ENCODE results near the gene RAD51AP2. TPM values are rescaled to one million over a fixed set of nuclear protein-coding genes. Genes with fewer than 3 reads are reported as not detected.

RAD51AP2 gene
- total and polyA plus RNA-seq, 8 donors: 0.20 to 0.55 TPM; not detected in 6

- H3K36me3 ChIP-seq: no peaks in the 10 kb centered on the region
- 78 to 86% (median 86%) methylated on average over 6 of the region's 6 CpGs for WGBS, 5 donors
- H3K27ac ChIP-seq: no peak overlapping the region
- H3K4me1 ChIP-seq: peaks cover 5 to 20% (median 12%) of the 10 kb centered on the region in 4 donors
- peaks cover 0 to 9% (median 4%) of the 10 kb centered on the region in 3 donors for H3K27me3 ChIP-seq
- intact Hi-C loops (cut with DNase I; ENCODE audit: low total_unique reads): no loop called here
- no peak overlapping the region for H3K4me3 ChIP-seq
- H3K9me3 ChIP-seq: no peaks in the 10 kb centered on the region
- TF ChIP-seq EP300 (IDR thresholded peaks at IDR 0.05): no peak
- no peak for TF ChIP-seq POLR2AphosphoS5 (IDR thresholded peaks at IDR 0.05)
- TF ChIP-seq POLR2A (IDR thresholded peaks at IDR 0.05): no peak
- no peak for TF ChIP-seq CTCF (IDR thresholded peaks at IDR 0.05)
- DNase-seq: no peak
Measured at GRCh38 chr2:17522303-17522702, 4.1 kb upstream of the RAD51AP2 start.

GRCh38 chr2:17521621-17522020 is 3.4 kb upstream of the RAD51AP2 start:
- WGBS, 5 donors: 83 to 87% (median 86%) methylated on average over 2 of the region's 2 CpGs
- Histone ChIP-seq H3K27me3 (peaks cover 0 to 9% (median 4%) of the 10 kb centered on the region in 3 donors), H3K4me3 (no peak overlapping the region), H3K9me3 (no peaks in the 10 kb centered on the region), H3K27ac (no peak overlapping the region), H3K4me1 (peaks cover 5 to 20% (median 12%) of the 10 kb centered on the region in 4 donors), H3K36me3 (no peaks in the 10 kb centered on the region)
- no peak for DNase-seq
- no peak for TF ChIP-seq CTCF (IDR thresholded peaks at IDR 0.05)
- TF ChIP-seq POLR2AphosphoS5 (IDR thresholded peaks at IDR 0.05): no peak
- TF ChIP-seq EP300 (IDR thresholded peaks at IDR 0.05): no peak
- no peak for TF ChIP-seq POLR2A (IDR thresholded peaks at IDR 0.05)
- intact Hi-C loops (cut with DNase I; ENCODE audit: low total_unique reads): no loop called here

- no peaks in the 10 kb centered on the region for H3K36me3 ChIP-seq
- no peak for DNase-seq
- intact Hi-C loops (cut with DNase I; ENCODE audit: low total_unique reads): no loop called here
- no peaks in the 10 kb centered on the region for H3K9me3 ChIP-seq
- peaks cover 0 to 9% (median 4%) of the 10 kb centered on the region in 3 donors for H3K27me3 ChIP-seq
- WGBS, 5 donors: 47 to 63% (median 59%) methylated on average over 2 of the region's 2 CpGs
- no peak overlapping the region for H3K27ac ChIP-seq
- TF ChIP-seq POLR2A (IDR thresholded peaks at IDR 0.05): no peak
- TF ChIP-seq CTCF (IDR thresholded peaks at IDR 0.05): no peak
- no peak for TF ChIP-seq POLR2AphosphoS5 (IDR thresholded peaks at IDR 0.05)
- TF ChIP-seq EP300 (IDR thresholded peaks at IDR 0.05): no peak
- H3K4me1 ChIP-seq: peaks cover 5 to 20% (median 12%) of the 10 kb centered on the region in 4 donors
- no peak overlapping the region for H3K4me3 ChIP-seq
Measured at GRCh38 chr2:17520761-17521160, 2.5 kb upstream of the RAD51AP2 start.

GRCh38 chr2:17519486-17519885 is 1.2 kb upstream of the RAD51AP2 start:
- Histone ChIP-seq H3K4me3 (no peak overlapping the region), H3K9me3 (no peaks in the 10 kb centered on the region), H3K4me1 (peaks cover 5 to 20% (median 12%) of the 10 kb centered on the region in 4 donors), H3K36me3 (no peaks in the 10 kb centered on the region), H3K27ac (no peak overlapping the region), H3K27me3 (peaks cover 0 to 9% (median 4%) of the 10 kb centered on the region in 3 donors)
- TF ChIP-seq POLR2A (IDR thresholded peaks at IDR 0.05) (no peak), EP300 (IDR thresholded peaks at IDR 0.05) (no peak), POLR2AphosphoS5 (IDR thresholded peaks at IDR 0.05) (no peak), CTCF (IDR thresholded peaks at IDR 0.05) (no peak)
- DNase-seq: peak in 1 of 2 donors; percentile 9
- intact Hi-C loops (cut with DNase I; ENCODE audit: low total_unique reads): no loop called here

Data from stomach (tissue), 9 donors.